AG09309 (cell line): ENCODE data around the gene BMP8A.

ENCODE experiments used
- DNase-seq: peaks from one replicate; pipeline ENCODE4 v3.0.0-alpha.2; 2010; ENCODE audit warnings: low read depth
- H3K4me3 ChIP-seq: 2 replicates; pipeline ENCODE4 v1.5.1; 2011; ENCODE audit warnings: mild to moderate bottlenecking, low read depth, low read length, moderate library complexity; ENCODE audit not compliant: control insufficient read depth
- CTCF ChIP-seq: IDR thresholded peaks from 2 replicates; pipeline ENCODE4 v1.5.1; 2011; ENCODE audit warnings: mild to moderate bottlenecking, low read depth, low read length, inconsistent platforms; ENCODE audit not compliant: insufficient read depth, control insufficient read depth; ENCODE audit errors: missing control alignments

BMP8A gene

GRCh38 chr1:39569034-39569433, 77.6 kb downstream of the BMP8A start:
- no peak overlapping the region for H3K4me3 ChIP-seq
- DNase-seq: no peak
- TF ChIP-seq CTCF: no peak

GRCh38 chr1:39570477-39571177, 79.2 kb downstream of the BMP8A start:
- H3K4me3 ChIP-seq: no peak overlapping the region
- no peak for DNase-seq
- no peak for TF ChIP-seq CTCF

GRCh38 chr1:39571178-39571483, 79.7 kb downstream of the BMP8A start:
- no peak overlapping the region for H3K4me3 ChIP-seq
- no peak for TF ChIP-seq CTCF
- no peak for DNase-seq

- H3K4me3 ChIP-seq: no peak overlapping the region
- no peak for TF ChIP-seq CTCF
- DNase-seq: no peak
These were observed 81.1 kb downstream of the BMP8A start for GRCh38 chr1:39572379-39573096.

GRCh38 chr1:39573097-39573465, 81.6 kb downstream of the BMP8A start:
- TF ChIP-seq CTCF: no peak
- DNase-seq: no peak
- H3K4me3 ChIP-seq: no peak overlapping the region

GRCh38 chr1:39573736-39574624, 82.5 kb downstream of the BMP8A start:
- DNase-seq: peak; percentile 13
- peak overlapping the region; percentile 75 for H3K4me3 ChIP-seq
- no peak for TF ChIP-seq CTCF
